Parathyroid adenoma (tissue), 2 donors: ENCODE results near the gene VSIG10.

Experiments used
- H2AFZ ChIP-seq: fragments of 300-600 bp; sonication (generic); one replicate; pipeline ENCODE4 v1.7.0; 2017; ENCODE audit warnings: antibody characterized with exemption, mild to moderate bottlenecking
- H3K27ac ChIP-seq: fragments of 300-600 bp; sonication (generic); one replicate; pipeline ENCODE4 v1.7.0; 2017
- H3K27me3 ChIP-seq: fragments of 300-600 bp; sonication (generic); one replicate; pipeline ENCODE4 v1.7.0; 2017; ENCODE audit warnings: low read length; ENCODE audit not compliant: control insufficient read depth, insufficient read depth
- H3K36me3 ChIP-seq: fragments of 300-600 bp; sonication (generic); one replicate; pipeline ENCODE4 v1.7.0; 2017; ENCODE audit warnings: low read length; ENCODE audit not compliant: control insufficient read depth, insufficient read depth
- H3K4me1 ChIP-seq: fragments of 300-600 bp; sonication (generic); one replicate; pipeline ENCODE4 v1.7.0; 2017; ENCODE audit warnings: control low read depth
- H3K4me2 ChIP-seq: fragments of 300-600 bp; sonication (generic); one replicate; pipeline ENCODE4 v1.7.0; 2017; ENCODE audit warnings: low read length
- H3K4me3 ChIP-seq: fragments of 300-600 bp; sonication (generic); one replicate; pipeline ENCODE4 v1.7.0; 2017; ENCODE audit warnings: low read depth, low read length
- H3K79me2 ChIP-seq: fragments of 300-600 bp; sonication (generic); one replicate; pipeline ENCODE4 v1.7.0; 2017; ENCODE audit warnings: control low read depth
- H3K9ac ChIP-seq: fragments of 300-600 bp; sonication (generic); one replicate; pipeline ENCODE4 v1.7.0; 2017; ENCODE audit warnings: mild to moderate bottlenecking
- H3K9me3 ChIP-seq: fragments of 300-600 bp; sonication (generic); one replicate; pipeline ENCODE4 v1.7.0; 2017; ENCODE audit warnings: low read length; ENCODE audit not compliant: control insufficient read depth
- TF ChIP-seq, protein P1 (sequence below): fragments of 300-600 bp; sonication (generic); IDR thresholded peaks from one replicate; pipeline ENCODE4 v1.7.0; 2017; ENCODE audit warnings: antibody characterized with exemption, mild to moderate bottlenecking
- donor health status: primary hyperparathyroidism.

The VSIG10 gene

DNA sequence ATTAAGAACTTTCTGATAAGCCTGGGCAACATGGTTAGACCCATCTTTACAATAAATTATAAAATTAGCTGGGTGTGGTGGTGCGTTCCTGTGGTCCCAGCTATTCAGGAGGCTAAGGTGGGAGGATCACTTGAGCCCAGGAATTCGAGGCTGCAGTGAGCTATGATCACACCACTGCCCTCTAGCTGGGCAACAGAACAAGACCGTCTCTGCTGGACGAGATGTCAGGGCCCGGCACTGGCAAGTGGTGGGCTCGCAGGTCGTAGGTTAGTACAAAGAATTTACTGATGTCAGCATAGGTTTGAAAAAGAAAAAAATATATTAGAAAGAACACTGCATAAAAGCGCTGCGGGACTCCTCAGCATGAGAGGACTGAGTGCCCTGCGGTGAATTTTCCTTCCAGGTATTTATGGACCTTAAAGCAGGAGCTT is 15.7 kb upstream of the VSIG10 start:
- no peak overlapping the region for H3K9ac ChIP-seq
- H3K4me3 ChIP-seq, result no peak overlapping the region
- no peaks in the 10 kb centered on the region for H3K36me3 ChIP-seq
- H3K27ac ChIP-seq, result no peak overlapping the region
- no peaks in the 10 kb centered on the region for H3K27me3 ChIP-seq
- H3K4me1 ChIP-seq, result peaks cover 4% of the 10 kb centered on the region
- H3K79me2 ChIP-seq, result no peaks in the 10 kb centered on the region
- H3K4me2 ChIP-seq, result no peak overlapping the region
- TF ChIP-seq, protein P1, sequence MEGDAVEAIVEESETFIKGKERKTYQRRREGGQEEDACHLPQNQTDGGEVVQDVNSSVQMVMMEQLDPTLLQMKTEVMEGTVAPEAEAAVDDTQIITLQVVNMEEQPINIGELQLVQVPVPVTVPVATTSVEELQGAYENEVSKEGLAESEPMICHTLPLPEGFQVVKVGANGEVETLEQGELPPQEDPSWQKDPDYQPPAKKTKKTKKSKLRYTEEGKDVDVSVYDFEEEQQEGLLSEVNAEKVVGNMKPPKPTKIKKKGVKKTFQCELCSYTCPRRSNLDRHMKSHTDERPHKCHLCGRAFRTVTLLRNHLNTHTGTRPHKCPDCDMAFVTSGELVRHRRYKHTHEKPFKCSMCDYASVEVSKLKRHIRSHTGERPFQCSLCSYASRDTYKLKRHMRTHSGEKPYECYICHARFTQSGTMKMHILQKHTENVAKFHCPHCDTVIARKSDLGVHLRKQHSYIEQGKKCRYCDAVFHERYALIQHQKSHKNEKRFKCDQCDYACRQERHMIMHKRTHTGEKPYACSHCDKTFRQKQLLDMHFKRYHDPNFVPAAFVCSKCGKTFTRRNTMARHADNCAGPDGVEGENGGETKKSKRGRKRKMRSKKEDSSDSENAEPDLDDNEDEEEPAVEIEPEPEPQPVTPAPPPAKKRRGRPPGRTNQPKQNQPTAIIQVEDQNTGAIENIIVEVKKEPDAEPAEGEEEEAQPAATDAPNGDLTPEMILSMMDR, result no peak
- no peaks in the 10 kb centered on the region for H3K9me3 ChIP-seq
- no peak overlapping the region for H2AFZ ChIP-seq

DNA sequence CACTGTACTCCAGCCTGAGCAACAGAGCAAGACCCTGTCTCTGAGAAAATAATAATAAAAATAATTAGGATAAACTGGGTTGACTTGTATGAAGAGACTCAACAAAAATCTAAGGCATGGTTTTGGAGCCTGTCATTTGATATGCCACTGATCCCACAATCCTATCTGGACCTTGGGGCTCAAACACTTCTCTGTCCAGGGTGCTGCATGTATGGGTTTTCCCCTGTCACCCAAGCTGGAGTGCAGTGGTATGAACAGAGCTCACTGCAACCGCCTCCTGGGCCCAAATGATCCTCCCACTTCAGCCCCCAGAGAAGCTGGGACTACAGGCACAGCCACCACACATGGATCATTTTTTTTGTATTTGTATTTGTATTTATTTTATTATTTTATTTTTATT is 5.3 kb upstream of the VSIG10 start:
- Histone ChIP-seq H3K4me2 (no peak overlapping the region), H3K4me1 (no peaks in the 10 kb centered on the region), H3K36me3 (no peaks in the 10 kb centered on the region), H2AFZ (no peak overlapping the region), H3K4me3 (no peak overlapping the region), H3K9me3 (no peaks in the 10 kb centered on the region), H3K9ac (no peak overlapping the region), H3K27me3 (no peaks in the 10 kb centered on the region), H3K79me2 (no peaks in the 10 kb centered on the region), H3K27ac (no peak overlapping the region)
- TF ChIP-seq, protein P1, result no peak

DNA sequence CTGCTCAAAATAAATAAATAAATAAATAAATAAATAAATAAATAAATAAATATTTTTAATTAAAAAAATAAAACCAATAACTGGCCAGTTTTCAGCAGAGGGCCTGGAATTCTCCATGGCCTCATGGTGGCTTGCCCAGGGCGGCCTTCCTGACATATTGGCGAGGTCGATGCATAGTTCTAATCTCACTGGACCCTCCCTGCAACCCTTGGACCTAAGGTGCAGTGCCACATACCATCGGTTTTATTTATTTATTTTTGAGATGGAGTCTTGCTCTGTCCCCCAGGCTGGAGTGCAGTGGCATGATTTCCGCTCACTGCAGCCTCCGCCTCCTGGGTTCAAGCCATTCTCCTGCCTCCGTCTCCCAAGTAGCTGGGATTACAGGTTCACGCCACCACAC is 3.9 kb upstream of the VSIG10 start:
- Histone ChIP-seq H3K27me3 (no peaks in the 10 kb centered on the region), H3K4me1 (no peaks in the 10 kb centered on the region), H3K4me2 (no peak overlapping the region), H3K27ac (no peak overlapping the region), H3K36me3 (no peaks in the 10 kb centered on the region), H3K4me3 (no peak overlapping the region), H3K9me3 (no peaks in the 10 kb centered on the region), H3K79me2 (no peaks in the 10 kb centered on the region), H3K9ac (no peak overlapping the region), H2AFZ (no peak overlapping the region)
- TF ChIP-seq, protein P1, result no peak

DNA sequence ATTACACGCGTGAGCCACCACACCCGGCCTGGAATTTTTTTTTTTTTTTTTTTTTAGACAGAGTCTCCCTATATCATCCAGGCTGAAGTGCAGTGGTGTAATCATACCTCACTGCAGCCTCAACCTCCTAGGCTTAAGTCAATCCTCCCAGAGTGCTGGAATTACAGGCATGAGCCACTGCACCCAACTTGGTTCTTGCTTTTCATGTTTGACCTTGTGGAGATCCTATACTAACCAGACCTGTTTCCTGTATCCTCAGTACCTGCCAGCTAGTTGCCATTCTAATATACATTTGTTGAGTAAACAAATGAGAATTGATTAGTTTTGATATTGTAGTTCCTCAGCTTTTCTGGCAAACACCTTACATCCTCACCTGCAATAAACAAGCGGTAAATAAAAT is 3.2 kb upstream of the VSIG10 start:
- no peaks in the 10 kb centered on the region for H3K9me3 ChIP-seq
- H2AFZ ChIP-seq, result no peak overlapping the region
- H3K4me1 ChIP-seq, result peaks cover 3% of the 10 kb centered on the region
- no peaks in the 10 kb centered on the region for H3K27me3 ChIP-seq
- H3K36me3 ChIP-seq, result no peaks in the 10 kb centered on the region
- H3K4me3 ChIP-seq, result no peak overlapping the region
- no peak overlapping the region for H3K4me2 ChIP-seq
- H3K79me2 ChIP-seq, result no peaks in the 10 kb centered on the region
- no peak overlapping the region for H3K9ac ChIP-seq
- no peak overlapping the region for H3K27ac ChIP-seq
- TF ChIP-seq, protein P1, result no peak

DNA sequence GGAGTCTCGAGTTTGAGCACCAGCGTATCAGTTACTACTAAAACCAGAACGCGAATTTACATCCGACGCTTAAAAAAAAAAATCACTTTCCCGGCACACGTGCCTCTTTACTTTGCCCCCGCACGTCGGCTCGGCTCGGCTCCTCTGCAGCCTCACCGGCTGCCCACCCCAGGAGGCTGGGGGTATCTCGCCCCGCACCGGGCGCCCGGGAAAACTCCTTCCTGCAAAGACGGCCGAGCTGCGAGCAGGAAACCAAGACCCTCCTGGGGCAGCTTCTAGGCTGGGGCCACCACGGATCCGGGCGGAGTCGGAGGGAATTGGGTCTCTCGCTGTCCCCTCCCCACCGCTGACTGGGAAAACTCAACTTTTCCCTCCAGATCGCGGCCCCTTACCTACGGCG is 610 bp downstream of the VSIG10 start:
- H3K9ac ChIP-seq, result peak overlapping the region; percentile 75
- peak overlapping the region; percentile 98 for H2AFZ ChIP-seq
- peaks cover 7% of the 10 kb centered on the region for H3K4me1 ChIP-seq
- no peaks in the 10 kb centered on the region for H3K36me3 ChIP-seq
- H3K27ac ChIP-seq, result peak overlapping the region; percentile 93
- H3K79me2 ChIP-seq, result no peaks in the 10 kb centered on the region
- no peaks in the 10 kb centered on the region for H3K27me3 ChIP-seq
- peak overlapping the region; percentile 82 for H3K4me2 ChIP-seq
- TF ChIP-seq, protein P1, result no peak
- H3K9me3 ChIP-seq, result no peaks in the 10 kb centered on the region
- H3K4me3 ChIP-seq, result peak overlapping the region; percentile 69
